KBM-7 (cell line): ENCODE measurements around the gene MRPS35.
"Not testable (repeated sequence)": the region's sequence is repeated elsewhere in the genome, so short reads cannot be mapped to it uniquely, and the experiment has no call there.

Source experiments
- DNase-seq: peaks from one replicate; pipeline ENCODE4 v3.0.0-alpha.2; 2015
- in situ Hi-C: fragments of 300-500 bp; cut with MboI; formaldehyde crosslinking; loops from 2 replicates; pipeline ENCODE4 v1.14.3; 2020; ENCODE audit warnings: low sequenced_read_pairs, low pct_unique_long_range_greater_than_20kb, mixed read lengths

Gene MRPS35

GRCh38 chr12:27703720-27704452 lies 6.7 kb upstream of the MRPS35 start:
- in situ Hi-C loops = no loop called here
- DNase-seq = peak; percentile 80

DNA sequence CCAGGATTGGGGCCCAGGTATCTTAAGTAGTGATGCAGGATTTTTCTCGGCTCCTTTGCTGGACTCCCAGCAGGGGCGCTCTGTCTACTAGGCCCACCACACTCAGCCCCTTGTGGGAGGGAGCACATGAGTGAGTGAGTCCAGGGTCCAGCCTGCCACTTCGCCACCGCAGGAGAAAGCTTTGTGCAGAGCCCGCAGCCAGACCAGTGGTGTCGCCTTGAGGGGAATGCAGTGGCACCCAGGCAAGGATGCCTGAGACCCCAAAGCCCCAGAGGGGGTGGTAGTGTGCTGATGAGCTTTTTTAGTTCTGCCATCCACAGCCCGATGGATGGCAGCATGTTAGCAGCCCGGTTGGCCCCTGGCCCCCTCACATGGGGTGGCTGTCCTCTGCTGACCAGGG lies 5.4 kb upstream of the MRPS35 start:
- no peak for DNase-seq
- in situ Hi-C loops = no loop called here

GRCh38 chr12:27707216-27707615 lies 3.4 kb upstream of the MRPS35 start:
- in situ Hi-C loops = no loop called here
- DNase-seq = no peak

DNA sequence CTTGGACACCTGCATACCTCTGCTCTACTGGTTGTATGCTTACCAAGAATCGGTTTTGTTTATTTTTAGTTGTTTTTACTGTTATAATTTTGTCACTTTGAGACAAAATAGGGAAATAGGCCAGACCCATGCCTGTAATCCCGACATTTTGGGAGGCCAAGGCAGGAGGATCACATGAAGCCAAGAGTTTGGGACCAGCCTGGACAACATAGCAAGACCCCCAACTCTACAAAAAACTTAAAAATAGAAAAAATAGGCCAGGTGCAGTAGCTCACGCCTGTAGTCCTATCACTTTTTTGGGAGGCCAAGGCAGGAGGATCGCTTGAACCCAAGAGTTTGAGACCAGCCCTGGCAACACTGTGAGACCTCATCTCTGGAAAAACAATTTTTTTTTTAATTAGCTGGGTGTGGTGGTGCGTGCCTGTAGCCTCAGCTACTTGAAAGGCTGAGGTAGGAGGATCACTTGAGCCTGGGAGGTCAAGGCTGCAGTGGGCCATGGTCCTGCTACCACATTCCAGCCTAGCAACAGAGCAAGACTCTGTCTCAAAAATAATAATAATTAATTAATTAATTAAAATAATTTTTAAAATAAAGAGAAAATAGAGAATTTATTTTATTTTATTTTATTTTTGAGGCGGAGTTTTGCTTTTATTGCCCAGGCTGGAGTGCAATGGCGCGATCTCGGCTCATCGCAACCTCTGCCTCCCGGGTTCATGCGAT lies 1.3 kb upstream of the MRPS35 start:
- no peak for DNase-seq
- in situ Hi-C loops = no loop called here

- in situ Hi-C loops = no loop called here
- no peak for DNase-seq
These were observed 570 bp upstream of the MRPS35 start for GRCh38 chr12:27709932-27710591.

GRCh38 chr12:27711317-27711682 lies 668 bp downstream of the MRPS35 start:
- peak; percentile 52 for DNase-seq
- in situ Hi-C loops = no loop called here

GRCh38 chr12:27711967-27712366 lies 1.3 kb downstream of the MRPS35 start:
- DNase-seq = no peak
- in situ Hi-C loops = no loop called here

GRCh38 chr12:27723212-27723611 lies 12.6 kb downstream of the MRPS35 start:
- in situ Hi-C loops = no loop called here
- DNase-seq = no peak

DNA sequence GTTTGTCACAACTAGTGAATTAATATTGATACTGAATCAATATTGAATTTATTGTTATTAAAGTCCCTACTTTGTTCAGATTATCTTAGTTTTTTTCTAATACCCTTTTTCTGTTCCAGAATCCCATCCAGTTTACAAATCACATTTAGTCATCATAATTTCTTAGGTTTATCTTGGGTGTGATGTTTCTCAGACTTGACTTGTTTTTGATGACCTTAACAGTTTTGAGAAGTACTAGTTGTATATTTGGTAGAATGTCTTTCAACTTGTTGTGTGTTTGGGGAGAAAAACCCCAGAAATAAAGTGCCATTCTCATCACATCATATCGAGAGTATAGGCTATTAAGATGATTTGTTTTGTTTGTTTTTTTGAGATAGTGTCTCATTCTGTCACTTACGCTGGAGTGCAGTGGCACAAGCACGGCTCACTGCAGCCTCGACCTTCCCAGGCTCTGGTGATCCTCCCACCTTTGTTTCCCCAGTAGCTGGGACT lies 19.5 kb downstream of the MRPS35 start:
- in situ Hi-C loops = no loop called here
- no peak for DNase-seq

DNA sequence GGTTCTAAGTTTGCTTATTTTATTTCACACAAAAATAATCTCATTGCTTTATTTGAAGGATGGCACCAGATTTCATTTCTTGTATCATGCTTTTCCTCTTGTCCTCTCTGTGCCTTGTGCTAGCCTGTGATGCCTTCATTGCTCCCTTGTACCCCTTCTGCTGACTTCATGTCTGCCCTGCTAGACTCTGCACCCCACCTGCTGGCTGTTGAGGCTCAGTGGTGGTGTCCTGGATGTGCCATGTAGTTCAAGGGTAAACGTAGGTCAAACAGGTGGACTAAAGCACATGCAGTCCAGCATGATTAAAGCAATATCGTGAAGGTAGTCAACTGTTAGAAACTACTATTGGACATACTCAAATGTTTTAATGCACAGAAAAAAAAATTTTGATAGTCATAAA lies 21.6 kb downstream of the MRPS35 start:
- in situ Hi-C loops = no loop called here
- no peak for DNase-seq

GRCh38 chr12:27733052-27733656 lies 22.5 kb downstream of the MRPS35 start:
- peak; percentile 46 for DNase-seq
- in situ Hi-C loops = no loop called here

GRCh38 chr12:27733791-27734190 lies 23.2 kb downstream of the MRPS35 start:
- no peak for DNase-seq
- in situ Hi-C loops = no loop called here

DNA sequence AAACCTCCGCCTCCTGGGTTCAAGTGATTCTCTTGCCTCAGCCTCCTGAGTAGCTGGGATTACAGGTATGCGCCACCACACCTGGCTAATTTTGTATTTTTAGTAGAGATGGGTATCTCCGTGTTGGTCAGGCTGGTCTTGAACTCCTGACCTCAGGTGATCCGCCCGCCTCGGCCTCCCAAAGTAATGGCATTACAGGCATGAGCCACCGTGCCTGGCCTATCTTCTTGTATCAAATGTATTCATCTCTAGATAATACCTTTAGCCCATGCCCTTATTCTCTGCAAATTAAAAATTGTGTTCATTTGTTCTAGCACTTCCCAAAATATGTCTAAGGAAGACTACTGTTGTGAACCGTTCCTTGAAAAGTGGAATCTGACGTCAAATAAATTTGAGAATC lies 23.7 kb downstream of the MRPS35 start:
- DNase-seq, in situ Hi-C loops: not testable (repeated sequence)

DNA sequence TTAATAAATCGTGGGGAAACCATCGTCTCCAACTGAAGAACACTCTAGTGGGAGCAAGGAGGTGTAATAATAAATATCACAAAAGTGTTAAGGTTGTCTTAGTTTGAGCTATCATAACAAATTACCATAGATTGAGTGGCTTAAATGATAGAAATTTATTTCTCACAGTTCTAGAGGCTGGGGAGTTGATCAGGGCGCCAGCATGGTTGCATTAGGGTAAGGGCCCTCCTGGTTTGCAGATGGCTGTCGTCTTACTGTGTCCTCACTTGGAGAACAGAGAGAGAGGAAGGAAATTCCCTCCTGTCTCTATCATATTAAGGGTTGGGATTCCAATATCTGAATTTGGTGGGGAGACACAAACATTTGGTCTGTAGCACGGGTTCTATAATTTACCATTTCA lies 33.0 kb downstream of the MRPS35 start:
- in situ Hi-C loops = no loop called here
- no peak for DNase-seq

- in situ Hi-C loops = not testable (repeated sequence)
These were observed 35.1 kb downstream of the MRPS35 start for GRCh38 chr12:27745734-27746133.

GRCh38 chr12:27747111-27747820 lies 36.6 kb downstream of the MRPS35 start:
- DNase-seq = no peak
- in situ Hi-C loops = no loop called here

More at GRCh38 chr12:27745734-27746133, 35.1 kb downstream of the MRPS35 start:
- not testable (repeated sequence) for DNase-seq

DNA sequence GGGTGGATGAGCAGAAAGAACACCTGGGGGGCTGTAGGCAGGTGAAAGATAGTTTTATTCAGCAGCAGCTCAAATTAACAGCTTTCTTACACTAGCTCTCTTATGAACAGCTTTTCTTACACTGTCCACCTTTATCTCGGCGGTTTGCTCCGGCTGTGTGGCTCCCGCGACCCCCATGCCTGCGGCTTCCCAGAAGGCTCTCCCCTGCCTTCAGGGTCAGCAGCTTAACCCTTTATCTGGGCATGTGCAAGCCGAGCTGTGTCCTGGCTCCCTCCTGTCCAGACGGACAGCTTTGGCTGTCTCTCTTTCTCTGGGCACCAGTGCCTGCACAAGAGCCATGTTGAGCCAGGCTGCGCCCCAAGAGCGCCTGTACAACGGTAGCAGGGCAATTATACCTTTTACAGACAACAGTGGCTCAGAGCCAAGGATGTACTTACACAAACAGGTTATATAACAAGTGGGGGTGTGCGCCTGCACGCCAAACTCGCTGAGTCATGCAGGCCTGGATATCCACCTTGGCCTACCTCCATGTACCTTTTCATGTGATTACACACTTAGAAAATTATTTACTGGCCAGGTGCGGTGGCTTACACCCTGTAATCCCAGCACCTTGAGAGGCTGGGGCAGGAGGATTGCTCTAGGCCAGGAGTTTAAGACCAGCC lies 40.9 kb downstream of the MRPS35 start:
- DNase-seq = no peak
- in situ Hi-C loops = no loop called here

- in situ Hi-C loops = no loop called here
- DNase-seq = no peak
These were observed 44.2 kb downstream of the MRPS35 start for GRCh38 chr12:27754795-27755194.
